ENCODE data around the gene PITPNM1. TPM values are rescaled to one million over a fixed set of nuclear protein-coding genes. Genes with fewer than 3 reads are reported as not detected.
"Not testable (repeated sequence)": the region's sequence is repeated elsewhere in the genome, so short reads cannot be mapped to it uniquely, and the experiment has no call there.

PITPNM1 gene
- polyA plus RNA-seq, 1 donor from 2014 or later: 25.8 TPM

DNA sequence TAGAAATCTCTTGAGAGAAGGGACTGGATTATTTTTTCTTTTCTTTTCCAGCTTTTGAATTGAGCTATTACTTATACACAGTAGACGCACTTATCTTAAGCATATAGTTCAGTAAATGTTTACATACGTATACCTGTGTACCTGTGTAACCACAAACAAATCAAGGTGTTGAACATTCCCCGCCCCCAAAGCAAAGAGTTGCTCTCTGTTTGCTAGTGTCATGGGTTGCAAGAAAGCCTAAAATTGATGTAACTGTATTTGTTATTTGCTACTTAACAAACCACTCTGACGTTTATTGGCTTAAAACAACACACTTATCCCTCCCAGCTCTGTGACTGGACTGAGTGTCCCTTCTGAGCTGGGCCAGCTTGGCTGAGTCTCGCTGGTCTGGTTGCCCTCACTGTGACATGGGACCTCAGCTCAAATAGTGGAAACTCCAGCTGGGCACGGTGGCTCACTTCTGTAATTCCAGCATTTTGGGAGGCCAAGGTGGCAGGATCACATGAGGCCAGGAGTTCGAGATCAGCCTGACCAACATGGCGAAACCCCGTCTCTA, 43.5 kb upstream of the PITPNM1 start:
- Histone ChIP-seq H3K9ac (ENCODE audit: low read length) (no peak overlapping the region), H3K4me2 (ENCODE audit: low read length) (no peak overlapping the region), H3K9me3 (ENCODE audit: low read length) (no peaks in the 10 kb centered on the region), H2AFZ (ENCODE audit: low read depth, low read length) (no peak overlapping the region), H3F3A (ENCODE audit: insufficient read depth, low read length, poor library complexity, severe bottlenecking) (no peaks in the 10 kb centered on the region), H4K20me1 (ENCODE audit: insufficient read depth) (no peaks in the 10 kb centered on the region), H3K27me3 (ENCODE audit: insufficient read depth, low read depth, low read length) (no peaks in the 10 kb centered on the region), H3K36me3 (ENCODE audit: insufficient read depth, low read length) (no peaks in the 10 kb centered on the region), H3K27ac (ENCODE audit: low read length) (no peak overlapping the region), H3K79me2 (replicated peaks; ENCODE audit: insufficient read depth, low read length) (no peaks in the 10 kb centered on the region), H3K4me3 (ENCODE audit: low read length) (no peak overlapping the region), H3K9me2 (ENCODE audit: insufficient read depth, low read length) (no peaks in the 10 kb centered on the region)
- TF ChIP-seq EZH2 (IDR thresholded peaks at IDR 0.05; ENCODE audit: borderline replicate concordance, insufficient read depth, low read length, poor library complexity, severe bottlenecking) (no peak), POLR2AphosphoS5 (IDR thresholded peaks at IDR 0.05) (no peak), TAF1 (IDR thresholded peaks at IDR 0.05; ENCODE audit: low read depth) (no peak), EP300 (conservative IDR thresholded peaks at IDR 0.05; ENCODE audit: poor library complexity, severe bottlenecking) (no peak), SMC3 (conservative IDR thresholded peaks at IDR 0.05; ENCODE audit: poor library complexity) (no peak)
- TF ChIP-seq, protein P1, sequence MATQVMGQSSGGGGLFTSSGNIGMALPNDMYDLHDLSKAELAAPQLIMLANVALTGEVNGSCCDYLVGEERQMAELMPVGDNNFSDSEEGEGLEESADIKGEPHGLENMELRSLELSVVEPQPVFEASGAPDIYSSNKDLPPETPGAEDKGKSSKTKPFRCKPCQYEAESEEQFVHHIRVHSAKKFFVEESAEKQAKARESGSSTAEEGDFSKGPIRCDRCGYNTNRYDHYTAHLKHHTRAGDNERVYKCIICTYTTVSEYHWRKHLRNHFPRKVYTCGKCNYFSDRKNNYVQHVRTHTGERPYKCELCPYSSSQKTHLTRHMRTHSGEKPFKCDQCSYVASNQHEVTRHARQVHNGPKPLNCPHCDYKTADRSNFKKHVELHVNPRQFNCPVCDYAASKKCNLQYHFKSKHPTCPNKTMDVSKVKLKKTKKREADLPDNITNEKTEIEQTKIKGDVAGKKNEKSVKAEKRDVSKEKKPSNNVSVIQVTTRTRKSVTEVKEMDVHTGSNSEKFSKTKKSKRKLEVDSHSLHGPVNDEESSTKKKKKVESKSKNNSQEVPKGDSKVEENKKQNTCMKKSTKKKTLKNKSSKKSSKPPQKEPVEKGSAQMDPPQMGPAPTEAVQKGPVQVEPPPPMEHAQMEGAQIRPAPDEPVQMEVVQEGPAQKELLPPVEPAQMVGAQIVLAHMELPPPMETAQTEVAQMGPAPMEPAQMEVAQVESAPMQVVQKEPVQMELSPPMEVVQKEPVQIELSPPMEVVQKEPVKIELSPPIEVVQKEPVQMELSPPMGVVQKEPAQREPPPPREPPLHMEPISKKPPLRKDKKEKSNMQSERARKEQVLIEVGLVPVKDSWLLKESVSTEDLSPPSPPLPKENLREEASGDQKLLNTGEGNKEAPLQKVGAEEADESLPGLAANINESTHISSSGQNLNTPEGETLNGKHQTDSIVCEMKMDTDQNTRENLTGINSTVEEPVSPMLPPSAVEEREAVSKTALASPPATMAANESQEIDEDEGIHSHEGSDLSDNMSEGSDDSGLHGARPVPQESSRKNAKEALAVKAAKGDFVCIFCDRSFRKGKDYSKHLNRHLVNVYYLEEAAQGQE (IDR thresholded peaks at IDR 0.05; ENCODE audit: borderline replicate concordance): no peak
- TF ChIP-seq, protein P2, sequence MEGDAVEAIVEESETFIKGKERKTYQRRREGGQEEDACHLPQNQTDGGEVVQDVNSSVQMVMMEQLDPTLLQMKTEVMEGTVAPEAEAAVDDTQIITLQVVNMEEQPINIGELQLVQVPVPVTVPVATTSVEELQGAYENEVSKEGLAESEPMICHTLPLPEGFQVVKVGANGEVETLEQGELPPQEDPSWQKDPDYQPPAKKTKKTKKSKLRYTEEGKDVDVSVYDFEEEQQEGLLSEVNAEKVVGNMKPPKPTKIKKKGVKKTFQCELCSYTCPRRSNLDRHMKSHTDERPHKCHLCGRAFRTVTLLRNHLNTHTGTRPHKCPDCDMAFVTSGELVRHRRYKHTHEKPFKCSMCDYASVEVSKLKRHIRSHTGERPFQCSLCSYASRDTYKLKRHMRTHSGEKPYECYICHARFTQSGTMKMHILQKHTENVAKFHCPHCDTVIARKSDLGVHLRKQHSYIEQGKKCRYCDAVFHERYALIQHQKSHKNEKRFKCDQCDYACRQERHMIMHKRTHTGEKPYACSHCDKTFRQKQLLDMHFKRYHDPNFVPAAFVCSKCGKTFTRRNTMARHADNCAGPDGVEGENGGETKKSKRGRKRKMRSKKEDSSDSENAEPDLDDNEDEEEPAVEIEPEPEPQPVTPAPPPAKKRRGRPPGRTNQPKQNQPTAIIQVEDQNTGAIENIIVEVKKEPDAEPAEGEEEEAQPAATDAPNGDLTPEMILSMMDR (IDR thresholded peaks at IDR 0.05; ENCODE audit: poor library complexity, severe bottlenecking): no peak

DNA sequence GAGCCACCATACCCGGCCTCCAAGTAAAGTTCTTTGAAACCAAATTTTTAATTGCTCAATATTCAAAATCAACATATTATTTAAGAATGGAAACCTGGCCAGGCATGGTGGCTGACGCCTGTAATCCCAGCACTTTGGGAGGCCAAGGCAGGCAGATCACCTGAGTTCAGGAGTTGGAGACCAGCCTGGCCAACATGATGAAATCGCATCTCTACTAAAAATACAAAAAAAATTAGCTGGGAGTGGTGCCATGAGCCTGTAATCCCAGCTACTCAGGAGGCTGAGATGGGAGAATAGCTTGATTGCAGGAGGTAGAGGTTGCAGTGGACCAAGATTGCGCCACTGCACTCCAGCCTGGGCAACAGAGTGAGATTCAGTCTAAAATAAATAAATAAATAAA, 42.9 kb upstream of the PITPNM1 start:
- not testable (repeated sequence) for H3K79me2 ChIP-seq (replicated peaks; ENCODE audit: insufficient read depth, low read length); H3K9me2 ChIP-seq (ENCODE audit: insufficient read depth, low read length); H3K4me2 ChIP-seq (ENCODE audit: low read length); H3K9ac ChIP-seq (ENCODE audit: low read length); H3K27ac ChIP-seq (ENCODE audit: low read length); H3K27me3 ChIP-seq (ENCODE audit: insufficient read depth, low read depth, low read length); H3K9me3 ChIP-seq (ENCODE audit: low read length); H3K4me3 ChIP-seq (ENCODE audit: low read length); H3K36me3 ChIP-seq (ENCODE audit: insufficient read depth, low read length); H4K20me1 ChIP-seq (ENCODE audit: insufficient read depth); H2AFZ ChIP-seq (ENCODE audit: low read depth, low read length); H3F3A ChIP-seq (ENCODE audit: insufficient read depth, low read length, poor library complexity, severe bottlenecking)

DNA sequence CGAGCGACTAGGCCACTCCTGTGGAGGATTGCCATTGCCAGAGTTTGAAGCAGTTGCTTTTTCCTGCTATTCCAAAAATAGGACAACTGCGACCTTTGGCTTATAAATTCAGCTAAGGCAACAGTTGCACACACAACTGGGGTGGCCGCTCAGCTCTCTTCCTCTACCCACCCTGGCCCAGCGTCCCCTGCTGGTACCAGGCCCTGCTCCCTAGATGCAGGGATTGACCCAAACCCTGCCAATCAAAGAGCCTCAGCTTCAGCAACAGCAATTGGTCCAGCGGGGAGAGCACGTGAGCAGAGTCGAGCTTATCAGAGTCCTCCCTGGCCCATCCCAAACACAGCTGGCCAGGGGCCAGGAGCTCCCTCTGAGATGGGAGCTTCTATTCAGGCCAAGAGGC, 40.1 kb upstream of the PITPNM1 start:
- no peaks in the 10 kb centered on the region for H3F3A ChIP-seq (ENCODE audit: insufficient read depth, low read length, poor library complexity, severe bottlenecking)
- H3K27me3 ChIP-seq (ENCODE audit: insufficient read depth, low read depth, low read length): no peaks in the 10 kb centered on the region
- H3K9me2 ChIP-seq (ENCODE audit: insufficient read depth, low read length): no peaks in the 10 kb centered on the region
- H3K27ac ChIP-seq (ENCODE audit: low read length): no peak overlapping the region
- H3K9ac ChIP-seq (ENCODE audit: low read length): no peak overlapping the region
- TF ChIP-seq, protein P2 (IDR thresholded peaks at IDR 0.05; ENCODE audit: poor library complexity, severe bottlenecking): no peak
- TF ChIP-seq RAD21 (conservative IDR thresholded peaks at IDR 0.05): no peak
- no peak for TF ChIP-seq TAF1 (IDR thresholded peaks at IDR 0.05; ENCODE audit: low read depth)
- TF ChIP-seq EP300 (conservative IDR thresholded peaks at IDR 0.05; ENCODE audit: poor library complexity, severe bottlenecking): no peak
- no peak for TF ChIP-seq MXI1 (conservative IDR thresholded peaks at IDR 0.05; ENCODE audit: poor library complexity, severe bottlenecking)
- TF ChIP-seq EZH2 (IDR thresholded peaks at IDR 0.05; ENCODE audit: borderline replicate concordance, insufficient read depth, low read length, poor library complexity, severe bottlenecking): no peak
- no peak for TF ChIP-seq POLR2AphosphoS5 (IDR thresholded peaks at IDR 0.05)
- TF ChIP-seq SMC3 (conservative IDR thresholded peaks at IDR 0.05; ENCODE audit: poor library complexity): no peak
- TF ChIP-seq, protein P1 (IDR thresholded peaks at IDR 0.05; ENCODE audit: borderline replicate concordance): no peak
- no peaks in the 10 kb centered on the region for H4K20me1 ChIP-seq (ENCODE audit: insufficient read depth)
- H3K79me2 ChIP-seq (replicated peaks; ENCODE audit: insufficient read depth, low read length): no peaks in the 10 kb centered on the region
- no peaks in the 10 kb centered on the region for H3K36me3 ChIP-seq (ENCODE audit: insufficient read depth, low read length)
- no peak overlapping the region for H3K4me2 ChIP-seq (ENCODE audit: low read length)
- H3K4me3 ChIP-seq (ENCODE audit: low read length): no peak overlapping the region
- no peaks in the 10 kb centered on the region for H3K9me3 ChIP-seq (ENCODE audit: low read length)
- H2AFZ ChIP-seq (ENCODE audit: low read depth, low read length): no peak overlapping the region
